Measurements from ENCODE around the gene NCAM2. TPM values are rescaled to one million over a fixed set of nuclear protein-coding genes. Genes with fewer than 3 reads are reported as not detected.

The NCAM2 gene
- total and polyA plus RNA-seq, 2 of the 4 experiments (the other 2 are of a cell fraction): 2.7 to 5.0 TPM

- Histone ChIP-seq H3K23ac (ENCODE audit: low read depth, low read length) (no peak overlapping the region), H3K56ac (ENCODE audit: extremely low read depth, insufficient read depth, low read length) (no peak overlapping the region), H3K14ac (replicated peaks; ENCODE audit: low read depth, low read length) (no peak overlapping the region), H3K27me3 (ENCODE audit: control insufficient read depth, insufficient read depth, low read length) (no peaks in the 10 kb centered on the region), H3K4ac (ENCODE audit: low read depth, low read length) (no peak overlapping the region), H3K36me3 (ENCODE audit: control insufficient read depth, insufficient read depth, low read length) (no peaks in the 10 kb centered on the region), H2BK5ac (ENCODE audit: low read depth, low read length, poor library complexity, severe bottlenecking) (no peak overlapping the region), H3K79me1 (ENCODE audit: low read depth in 1 of 2, low read length in 2 of 2) (no peaks in the 10 kb centered on the region), H4K20me1 (ENCODE audit: insufficient read depth, low read length) (no peaks in the 10 kb centered on the region), H3K27ac (ENCODE audit: insufficient read depth, low read length) (no peak overlapping the region), H2BK15ac (ENCODE audit: low read depth, low read length) (no peak overlapping the region), H3K4me3 (ENCODE audit: insufficient read depth, low read depth, low read length) (no peak overlapping the region), H2BK120ac (ENCODE audit: low read depth, low read length) (no peak overlapping the region), H3K9me3 (ENCODE audit: control insufficient read depth, insufficient read depth, low read length) (no peaks in the 10 kb centered on the region), H3K4me1 (ENCODE audit: control insufficient read depth, insufficient read depth, low read length) (no peaks in the 10 kb centered on the region), H2BK20ac (ENCODE audit: low read depth, low read length) (no peak overlapping the region), H3K9ac (ENCODE audit: low read depth, low read length) (no peak overlapping the region), H4K5ac (ENCODE audit: low read depth, low read length) (no peak overlapping the region), H3K4me2 (ENCODE audit: low read depth, low read length) (no peak overlapping the region), H3K9me1 (ENCODE audit: insufficient read depth, low read length) (no peaks in the 10 kb centered on the region), H2AK5ac (ENCODE audit: low read depth, low read length) (no peak overlapping the region), H2AK9ac (replicated peaks; ENCODE audit: low read depth, low read length, poor library complexity) (no peak overlapping the region), H4K8ac (ENCODE audit: low read depth in 2 of 2, low read length in 2 of 2) (no peak overlapping the region), H2AFZ (replicated peaks; ENCODE audit: low read length, poor library complexity) (no peak overlapping the region), H4K91ac (ENCODE audit: insufficient read depth, low read depth, low read length) (no peak overlapping the region), H3K18ac (ENCODE audit: low read depth, low read length) (no peak overlapping the region)
- WGBS, 2 experiments (ENCODE audit: extremely low coverage in 2 of 2, insufficient read length in 1 of 2): 100% methylated on average over 1 of the region's 2 CpGs; no CpG with 5 or more reads in 1 of the 2 experiments
- DNase-seq (no peak), ATAC-seq (ENCODE audit: low read depth) (no peak)
- dilution Hi-C loops (cut with HindIII; ENCODE audit: low sequenced_read_pairs, unreplicated experiment): no loop called here
- intact Hi-C loops (cut with micrococcal nuclease): no loop called here
- TF ChIP-seq CHD1 (IDR thresholded peaks at IDR 0.05; ENCODE audit: low read depth, low read length): no peak
- TF ChIP-seq MAFK (IDR thresholded peaks at IDR 0.05; ENCODE audit: low read depth, low read length): no peak
- TF ChIP-seq CTCF (conservative IDR thresholded peaks at IDR 0.05; ENCODE audit: low read depth, low read length): no peak
- TF ChIP-seq SMC3 (IDR thresholded peaks at IDR 0.05; ENCODE audit: low read depth, low read length): no peak
- TF ChIP-seq, protein P1, sequence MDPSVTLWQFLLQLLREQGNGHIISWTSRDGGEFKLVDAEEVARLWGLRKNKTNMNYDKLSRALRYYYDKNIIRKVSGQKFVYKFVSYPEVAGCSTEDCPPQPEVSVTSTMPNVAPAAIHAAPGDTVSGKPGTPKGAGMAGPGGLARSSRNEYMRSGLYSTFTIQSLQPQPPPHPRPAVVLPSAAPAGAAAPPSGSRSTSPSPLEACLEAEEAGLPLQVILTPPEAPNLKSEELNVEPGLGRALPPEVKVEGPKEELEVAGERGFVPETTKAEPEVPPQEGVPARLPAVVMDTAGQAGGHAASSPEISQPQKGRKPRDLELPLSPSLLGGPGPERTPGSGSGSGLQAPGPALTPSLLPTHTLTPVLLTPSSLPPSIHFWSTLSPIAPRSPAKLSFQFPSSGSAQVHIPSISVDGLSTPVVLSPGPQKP (IDR thresholded peaks at IDR 0.05; ENCODE audit: borderline replicate concordance, low read depth, low read length): no peak
- TF ChIP-seq POLR2A (IDR thresholded peaks at IDR 0.05; ENCODE audit: low read depth, low read length): no peak
- no peak for TF ChIP-seq RCOR1 (IDR thresholded peaks at IDR 0.05; ENCODE audit: insufficient replicate concordance, low read length)
- TF ChIP-seq MXI1 (IDR thresholded peaks at IDR 0.05; ENCODE audit: borderline replicate concordance, low read depth, low read length): no peak
- TF ChIP-seq USF2 (IDR thresholded peaks at IDR 0.05; ENCODE audit: low read depth, low read length): no peak
- no peak for TF ChIP-seq RFX5 (IDR thresholded peaks at IDR 0.05; ENCODE audit: low read depth, low read length)
- no peak for TF ChIP-seq RAD21 (IDR thresholded peaks at IDR 0.05; ENCODE audit: low read length)
- ChIA-PET POLR2A (ENCODE audit: unreplicated experiment) (no interaction called here), CTCF (interaction anchor here (0.7 kb wide), 1 partner anchor 733 kb away, joined by 4 read pairs; no protein-coding TSS in a partner anchor)
- no TSS peak for BruUV-seq (replicated peaks)
- in situ Hi-C loops (cut with MboI; ENCODE audit: low sequenced_read_pairs): no loop called here
Measured at GRCh38 chr21:21025742-21026141, 27.5 kb downstream of the NCAM2 start.
